GM12873 (cell line): Measurements from ENCODE around the gene CYP24A1.

Experiments
- CTCF ChIP-seq: IDR thresholded peaks from 2 replicates; pipeline ENCODE4 v1.5.1; 2012; ENCODE audit warnings: low read depth, mild to moderate bottlenecking, moderate library complexity, low read length, control low read depth; ENCODE audit not compliant: insufficient read depth; ENCODE audit errors: missing control alignments

The CYP24A1 gene

DNA sequence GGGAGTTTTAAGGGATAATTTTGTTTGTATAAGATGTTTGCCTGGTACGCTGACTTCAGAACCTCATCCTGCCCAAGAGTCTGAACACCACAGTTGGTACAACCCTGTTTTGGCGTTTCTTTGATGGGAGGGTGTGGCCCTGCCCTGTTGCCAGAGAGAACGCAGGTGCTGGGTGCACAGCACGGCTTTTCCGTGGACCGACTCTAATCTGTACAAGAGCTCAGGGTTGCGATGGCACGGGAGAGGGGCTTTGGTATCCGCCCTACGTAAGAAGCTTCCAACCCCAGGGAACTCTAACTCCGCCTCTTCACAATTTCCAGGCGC, 1.3 kb downstream of the CYP24A1 start:
- no peak for TF ChIP-seq CTCF

DNA sequence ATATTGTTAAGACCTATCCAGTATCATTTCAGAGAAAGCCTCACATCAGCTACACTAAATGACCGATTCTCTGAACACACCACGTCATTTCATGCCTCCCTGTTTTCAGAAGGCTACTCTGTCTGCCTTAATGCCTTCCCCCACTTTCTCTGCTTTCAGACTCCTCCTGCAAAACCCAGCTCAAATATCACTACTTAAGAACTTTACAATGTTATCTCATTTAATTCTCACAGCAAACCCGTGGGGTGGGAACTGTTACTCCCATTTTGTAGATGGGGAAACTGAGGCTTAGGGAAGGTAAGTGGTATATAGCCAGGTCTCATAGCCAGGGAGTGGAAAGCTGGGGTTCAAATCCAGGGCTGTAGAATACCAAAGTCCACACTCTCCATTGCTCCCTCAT, 2.8 kb downstream of the CYP24A1 start:
- no peak for TF ChIP-seq CTCF

DNA sequence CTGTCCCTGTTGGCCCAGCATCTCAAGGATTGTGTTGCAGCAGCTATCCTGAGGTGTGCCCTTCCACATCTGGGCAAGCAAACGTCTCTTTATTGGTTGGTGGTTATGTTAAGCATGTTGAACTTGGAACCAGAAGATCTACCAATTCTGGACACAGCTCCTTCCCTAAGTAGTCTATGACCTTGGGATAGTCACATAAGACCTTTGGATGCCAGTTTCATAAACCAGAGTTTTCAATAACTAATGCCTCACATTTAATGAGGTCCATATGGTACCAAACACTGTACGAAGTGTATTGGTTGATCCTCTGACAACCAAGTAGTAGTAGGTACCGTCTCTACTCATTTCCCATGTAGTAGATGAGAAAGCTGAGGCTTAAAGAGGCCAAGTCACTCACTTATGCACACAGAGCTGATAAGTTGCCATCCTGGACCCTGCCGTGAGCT, 3.7 kb downstream of the CYP24A1 start:
- no peak for TF ChIP-seq CTCF

DNA sequence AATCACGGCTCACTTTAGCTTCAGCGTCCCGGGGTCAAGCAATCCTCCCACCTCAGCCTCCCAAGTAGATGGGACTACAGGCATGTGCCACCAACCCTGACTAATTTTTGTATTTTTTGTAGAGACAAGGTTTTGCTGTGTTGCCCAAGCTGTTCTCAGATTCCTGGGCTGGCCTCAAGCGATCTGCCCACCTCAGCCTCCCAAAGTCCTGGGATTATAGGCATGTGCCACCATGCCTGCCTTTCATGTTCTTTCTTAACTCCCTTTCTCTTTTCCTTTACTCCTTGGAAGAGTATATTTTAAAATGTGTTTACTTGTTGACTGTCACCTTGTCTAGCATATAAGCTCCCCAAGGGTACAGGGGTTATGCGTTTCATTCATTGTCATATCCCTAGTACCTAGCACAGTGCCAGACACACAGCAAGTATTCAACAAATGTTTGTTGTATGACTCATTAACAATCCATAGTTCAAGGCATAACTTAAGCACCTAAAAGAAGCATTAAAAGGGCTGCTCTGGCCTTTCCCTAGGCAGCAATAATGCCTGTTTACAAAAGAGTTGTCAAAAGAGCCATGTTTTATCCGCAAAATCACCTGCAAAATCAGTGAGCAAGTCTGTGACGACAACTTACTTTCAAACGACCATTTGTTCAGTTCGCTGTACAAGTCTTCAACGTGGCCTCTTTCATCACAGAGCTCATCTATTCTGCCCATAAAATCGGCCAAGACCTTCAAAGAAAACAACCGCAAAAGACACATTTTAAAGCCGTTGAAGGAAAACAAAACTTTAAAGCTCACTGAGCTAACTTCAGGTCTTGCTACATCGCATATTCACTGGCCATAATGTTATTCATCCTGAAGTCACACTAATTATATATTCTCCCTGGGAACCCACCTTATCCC, 4.6 kb downstream of the CYP24A1 start:
- no peak for TF ChIP-seq CTCF

DNA sequence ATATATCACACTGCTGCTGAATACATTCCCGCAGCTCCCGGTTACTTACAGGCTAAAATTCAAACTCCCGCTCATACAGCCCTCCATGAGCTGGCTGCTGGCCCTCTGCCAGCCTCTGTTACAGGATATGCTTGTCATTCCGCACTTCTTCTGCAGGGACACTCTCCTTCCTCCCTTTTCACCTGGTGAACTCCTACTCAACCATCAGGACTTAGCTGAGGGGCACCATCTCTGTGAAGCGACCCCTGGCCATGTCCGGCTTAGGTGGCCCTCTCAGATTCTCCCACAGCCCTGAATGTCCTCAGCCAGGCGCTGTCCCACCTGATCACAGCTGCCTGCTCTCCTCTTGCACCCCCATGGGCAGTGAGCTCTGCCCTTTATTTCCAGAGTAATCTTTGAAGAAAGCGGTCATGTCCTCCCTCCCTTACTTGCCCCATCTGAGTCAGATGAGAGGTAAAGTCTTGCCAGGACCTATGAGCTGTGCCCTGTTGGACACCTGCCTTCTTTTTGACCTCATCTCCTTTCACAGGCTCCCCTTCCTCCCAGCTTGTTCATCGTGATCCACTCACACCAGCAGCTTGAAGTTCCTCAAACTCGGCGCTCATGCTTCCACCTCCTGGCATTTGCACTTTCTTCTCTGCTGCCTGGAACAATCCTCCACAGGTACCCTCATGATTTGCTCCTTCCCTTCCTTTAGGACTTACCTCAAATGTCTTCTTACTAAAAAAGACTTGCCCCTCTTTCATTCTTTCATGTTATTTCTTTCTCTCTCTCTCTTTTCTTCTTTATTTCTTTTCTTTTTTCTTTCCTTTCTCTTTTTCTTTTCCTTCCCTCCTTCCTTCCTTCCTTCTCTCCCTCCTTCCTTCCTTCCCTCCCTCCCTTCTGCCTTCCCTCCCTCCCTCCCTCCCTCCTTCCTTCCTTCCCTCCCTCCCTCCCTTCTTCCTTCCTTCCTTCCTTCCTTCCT, 5.6 kb downstream of the CYP24A1 start:
- no peak for TF ChIP-seq CTCF

- TF ChIP-seq CTCF: no peak
These were observed 6.7 kb downstream of the CYP24A1 start for GRCh38 chr20:54166987-54167662.
